HG03575 (cell line): ENCODE measurements around the gene MT1E.
"Not testable (repeated sequence)": the region's sequence is repeated elsewhere in the genome, so short reads cannot be mapped to it uniquely, and the experiment has no call there.

Experiments used
- ATAC-seq: cut with Tn5 transposase; IDR thresholded peaks from one replicate; pipeline ENCODE4 v1.9.1; 2021; ENCODE audit not compliant: unreplicated experiment, insufficient number of reproducible peaks, low FRiP score; ENCODE audit errors: extremely low read depth

MT1E gene

DNA sequence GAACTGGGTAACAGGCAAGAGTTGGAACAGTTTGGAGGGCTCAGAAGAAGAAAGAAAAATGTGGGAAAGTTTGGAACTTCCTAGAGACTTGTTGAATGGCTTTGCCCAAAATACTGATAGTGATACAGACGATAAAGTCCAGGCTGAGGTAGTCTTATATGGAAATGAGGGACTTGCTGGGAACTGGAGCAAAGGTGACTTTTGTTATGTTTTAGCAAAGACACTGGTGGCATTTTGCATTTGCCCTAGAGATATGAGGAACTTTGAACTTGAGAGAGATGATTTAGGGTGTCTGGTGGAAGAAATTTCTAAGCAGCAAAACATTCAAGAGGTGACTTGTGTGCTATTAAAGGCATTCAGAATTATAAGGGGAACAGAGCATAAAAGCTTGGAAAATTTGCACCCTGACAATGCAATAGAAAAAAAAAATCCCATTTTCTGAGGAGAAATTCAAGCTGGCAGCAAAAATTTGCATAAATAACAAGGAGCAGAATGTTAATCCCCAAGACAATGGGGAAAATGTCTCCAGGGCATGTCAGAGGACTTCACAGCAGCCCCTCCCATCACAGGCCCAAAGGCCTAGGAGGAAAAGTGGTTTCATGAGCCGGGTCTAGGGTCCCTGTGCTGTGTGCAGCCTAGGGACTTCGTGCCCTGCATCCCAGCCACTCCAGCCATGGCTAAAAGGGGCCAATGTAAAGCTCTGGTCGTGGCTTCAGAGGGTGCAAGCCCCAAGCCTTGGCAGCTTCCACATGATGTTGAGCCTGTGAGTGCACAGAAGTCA is 3.7 kb upstream of the MT1E start:
- not testable (repeated sequence) for ATAC-seq

DNA sequence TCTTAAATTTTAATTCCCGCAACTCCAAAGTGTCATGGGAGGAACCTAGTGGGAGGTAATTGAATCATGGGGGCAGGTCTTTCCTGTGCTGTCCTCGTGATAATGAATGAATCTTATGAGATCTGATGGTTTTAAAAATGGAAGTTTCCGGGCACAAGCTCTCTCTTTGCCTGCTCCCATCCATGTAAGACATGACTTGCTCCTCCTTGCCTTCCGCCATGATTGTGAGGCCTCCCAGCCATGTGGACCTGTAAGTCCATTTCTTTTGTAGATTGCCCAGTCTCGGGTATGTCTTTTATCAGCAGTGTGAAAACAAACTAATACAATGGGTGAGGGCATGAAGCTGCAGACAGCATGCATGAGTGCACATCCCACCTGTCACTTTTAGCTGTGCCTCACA is 2.4 kb upstream of the MT1E start:
- not testable (repeated sequence) for ATAC-seq

DNA sequence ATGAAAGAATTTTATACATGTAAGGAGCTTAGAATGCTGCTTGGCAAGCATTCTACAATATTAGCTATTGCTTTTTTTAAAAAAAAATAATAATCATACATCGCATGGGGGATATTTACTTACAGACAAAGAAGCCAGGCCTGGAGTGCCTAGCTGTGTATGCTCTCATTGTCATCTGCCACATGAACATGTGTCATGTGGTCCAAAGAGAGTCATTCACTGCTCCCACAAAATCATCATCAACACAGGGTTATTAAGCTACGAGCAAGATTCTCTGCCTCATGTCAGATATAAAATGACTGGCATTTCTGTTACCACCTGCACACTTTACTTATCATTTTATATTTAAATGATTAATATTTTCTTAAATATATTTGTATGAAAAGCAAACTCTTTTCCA is 1.9 kb upstream of the MT1E start:
- ATAC-seq = no peak

DNA sequence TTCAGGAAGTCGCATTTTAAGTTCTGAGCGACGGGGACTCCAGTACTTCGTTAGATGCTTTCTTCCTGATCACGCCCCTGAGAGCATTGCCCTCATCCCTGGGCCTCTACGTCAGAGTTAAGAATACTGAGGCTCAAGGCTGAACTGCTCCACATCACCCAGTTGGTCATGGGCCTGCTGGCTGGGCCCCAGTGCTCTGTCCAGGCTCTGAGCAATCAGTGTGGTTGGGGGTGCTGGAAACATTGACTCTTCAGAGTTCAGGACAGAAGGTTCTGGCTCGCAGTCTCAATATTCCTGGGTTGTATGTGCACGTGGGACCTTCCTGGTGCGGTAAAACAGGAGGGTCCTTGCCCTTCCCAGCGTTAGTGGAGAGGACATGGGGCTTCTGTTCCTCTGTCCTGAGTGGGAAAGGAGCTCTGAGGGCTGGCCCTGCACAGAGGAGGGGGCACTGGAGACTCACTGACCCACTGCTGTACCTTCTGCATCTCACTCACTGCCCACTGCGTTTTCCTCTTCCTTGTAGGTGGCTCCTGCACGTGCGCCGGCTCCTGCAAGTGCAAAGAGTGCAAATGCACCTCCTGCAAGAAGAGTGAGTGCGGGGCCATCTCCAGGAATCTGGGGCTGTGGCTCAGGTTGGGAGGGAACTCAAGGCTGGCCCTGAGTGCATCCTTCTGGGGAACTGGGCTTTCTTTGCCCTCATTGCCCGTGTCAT is 518 bp downstream of the MT1E start:
- no peak for ATAC-seq

DNA sequence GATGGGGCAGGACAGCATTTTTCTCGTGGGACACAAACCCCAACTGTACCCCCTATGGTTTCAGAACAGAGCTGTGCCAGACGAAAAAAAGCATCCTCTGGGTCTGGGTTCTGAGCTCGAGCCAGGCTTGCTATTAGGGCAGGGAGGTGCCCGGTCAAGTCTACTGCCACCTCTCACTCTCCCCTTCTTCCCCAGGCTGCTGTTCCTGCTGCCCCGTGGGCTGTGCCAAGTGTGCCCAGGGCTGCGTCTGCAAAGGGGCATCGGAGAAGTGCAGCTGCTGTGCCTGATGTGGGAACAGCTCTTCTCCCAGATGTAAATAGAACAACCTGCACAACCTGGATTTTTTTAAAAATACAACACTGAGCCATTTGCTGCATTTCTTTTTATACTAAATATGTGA is 1.1 kb downstream of the MT1E start:
- no peak for ATAC-seq

DNA sequence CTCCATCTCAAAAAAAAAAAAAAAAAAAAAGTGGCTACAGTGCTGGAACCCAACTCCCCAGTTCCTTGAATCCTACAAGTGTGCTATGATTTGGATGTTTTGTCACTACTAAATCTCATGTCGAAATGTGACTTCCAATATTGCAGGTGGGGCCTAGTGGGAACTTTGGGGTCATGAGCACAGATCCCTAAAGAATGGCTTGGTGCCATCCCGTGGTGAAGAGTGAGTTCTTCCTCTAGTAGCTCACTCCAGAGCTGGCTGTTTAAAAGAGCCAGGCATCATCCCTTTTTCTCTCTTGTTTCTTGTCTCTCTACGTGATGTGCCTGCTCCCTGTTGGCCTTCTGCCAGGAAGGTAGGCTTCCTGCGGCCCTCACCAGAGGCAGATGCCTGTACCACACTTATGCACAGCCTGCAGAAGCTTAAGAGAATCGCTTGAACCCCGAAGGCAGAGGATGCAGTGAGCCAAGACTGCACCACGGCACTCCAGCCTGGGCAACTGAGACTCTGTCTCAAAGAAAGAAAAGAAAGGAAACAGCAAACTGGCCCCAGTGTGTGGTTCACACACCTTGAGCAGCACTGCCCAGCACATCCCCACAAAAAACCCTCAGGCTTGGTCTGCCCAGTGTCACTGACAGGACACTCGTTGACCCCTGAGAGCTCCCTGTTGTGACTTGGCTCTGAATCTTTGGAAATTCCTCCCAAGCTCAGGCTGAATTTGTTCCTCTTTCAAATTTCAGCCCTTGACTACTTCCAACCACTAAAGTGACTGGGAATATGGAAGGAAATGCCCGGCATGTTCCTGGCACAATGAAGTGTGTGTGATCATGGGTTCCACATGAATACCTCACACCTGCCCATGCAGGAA is 3.1 kb downstream of the MT1E start:
- no peak for ATAC-seq

DNA sequence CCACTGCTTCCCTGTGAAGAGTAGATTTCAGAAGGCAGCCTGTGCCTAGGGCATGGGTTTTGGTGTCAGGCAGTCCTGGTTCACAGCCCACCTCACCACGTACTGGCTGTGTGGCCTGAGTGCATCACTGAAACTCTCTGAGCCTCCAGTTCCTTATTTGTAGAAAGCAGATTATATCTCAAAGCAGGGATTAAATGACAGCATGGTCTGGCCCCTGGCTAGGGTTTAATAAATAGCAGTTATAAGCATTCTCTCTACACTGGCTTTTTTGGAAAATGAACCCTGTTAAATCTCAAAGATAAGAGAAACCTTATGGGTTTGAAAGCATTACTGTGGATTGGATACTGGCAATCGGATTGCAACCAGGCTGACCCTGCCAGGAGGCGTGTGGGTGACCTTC is 4.0 kb downstream of the MT1E start:
- no peak for ATAC-seq

DNA sequence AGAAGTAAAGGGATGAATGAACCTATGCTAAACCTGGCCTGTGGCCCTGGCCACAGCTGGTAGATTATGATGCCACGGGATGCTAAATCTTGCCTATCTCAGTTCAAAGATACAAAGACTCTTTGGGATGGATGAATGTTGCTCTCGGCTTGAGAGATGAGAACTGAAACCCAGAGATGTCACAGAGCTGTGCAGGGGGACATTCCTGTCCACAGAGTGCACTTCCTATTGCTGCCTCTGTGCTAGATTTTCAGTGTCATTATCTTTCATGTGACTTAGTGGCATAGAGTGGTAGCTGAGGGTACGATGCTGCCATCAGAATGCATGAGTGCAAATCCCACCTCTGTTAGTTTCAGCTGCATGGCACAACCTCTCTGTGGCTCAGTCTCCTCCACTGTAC is 4.6 kb downstream of the MT1E start:
- ATAC-seq = peak; percentile 88

DNA sequence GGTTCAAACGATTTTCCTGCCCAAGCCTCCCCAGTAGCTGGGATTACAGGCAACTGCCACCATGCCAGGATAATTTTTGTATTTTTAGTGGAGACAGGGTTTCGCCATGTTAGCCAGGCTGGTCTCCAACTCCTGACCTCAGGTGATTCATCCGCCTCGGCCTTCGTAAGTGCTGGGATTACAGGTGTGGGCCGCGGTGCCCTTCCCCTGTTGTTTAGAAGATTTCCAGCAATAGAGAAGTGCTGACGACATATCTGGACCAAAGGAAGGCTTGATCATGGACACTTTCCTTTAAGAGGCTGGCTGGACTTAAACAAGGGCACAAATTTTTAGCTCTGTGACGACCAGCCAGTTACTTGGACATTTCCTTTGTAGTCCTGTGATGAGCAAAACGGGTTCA is 5.6 kb downstream of the MT1E start:
- ATAC-seq = no peak

DNA sequence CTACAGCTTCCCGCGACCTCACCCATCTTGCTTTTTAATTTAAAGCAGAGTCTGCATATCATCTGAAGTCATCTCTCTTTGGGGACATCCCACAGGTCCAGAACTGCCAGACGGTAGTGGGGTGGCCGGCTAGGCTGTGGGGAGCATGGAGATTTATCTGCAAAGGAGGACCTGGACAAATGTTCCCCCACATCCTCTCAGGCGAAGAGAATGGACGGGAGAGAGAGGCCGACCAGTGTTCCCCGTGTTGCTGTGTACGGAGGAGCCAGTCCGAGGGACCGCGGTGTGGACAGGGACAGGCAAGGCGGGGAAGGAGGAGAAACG is 6.2 kb downstream of the MT1E start:
- no peak for ATAC-seq

DNA sequence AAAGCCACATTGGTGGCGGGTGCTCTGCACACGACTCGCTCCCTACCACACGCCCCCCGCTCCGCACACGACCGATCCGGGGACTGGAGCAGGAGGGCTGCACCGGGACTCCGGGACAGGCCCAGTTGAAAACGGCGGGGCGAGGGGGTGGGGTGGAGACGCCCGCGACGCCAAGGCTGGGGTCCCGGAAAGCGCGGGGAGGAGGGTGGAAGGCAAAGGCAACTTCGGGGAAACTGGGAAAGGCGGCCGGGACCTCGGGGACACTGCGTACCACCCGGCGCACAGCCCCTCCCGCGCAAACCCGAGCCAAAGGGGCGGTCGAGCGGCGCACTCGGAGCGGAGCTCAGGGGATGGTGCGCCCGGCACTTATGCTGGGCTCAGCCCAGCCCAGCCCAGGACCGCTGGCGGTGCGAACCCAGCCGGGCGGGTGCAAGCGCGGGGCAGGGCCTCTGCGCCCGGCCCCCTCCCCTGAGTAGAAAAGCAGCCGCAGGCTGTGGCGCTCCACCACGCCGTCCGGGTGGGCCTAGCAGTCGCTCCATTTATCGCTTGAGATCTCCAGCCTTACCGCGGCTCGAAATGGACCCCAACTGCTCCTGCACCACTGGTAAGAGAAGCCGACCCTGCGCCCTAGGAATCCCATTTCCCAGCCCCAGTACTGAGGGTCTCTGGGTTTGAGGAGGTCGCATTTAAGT is 6.7 kb downstream of the MT1E start, which contains the start of gene MT1M:
Gene MT1M, plus strand, starts transcription at position 504 of the 692 bp plus-strand sequence. Its CDS starts 73 bp downstream, at position 577.
- no peak for ATAC-seq

DNA sequence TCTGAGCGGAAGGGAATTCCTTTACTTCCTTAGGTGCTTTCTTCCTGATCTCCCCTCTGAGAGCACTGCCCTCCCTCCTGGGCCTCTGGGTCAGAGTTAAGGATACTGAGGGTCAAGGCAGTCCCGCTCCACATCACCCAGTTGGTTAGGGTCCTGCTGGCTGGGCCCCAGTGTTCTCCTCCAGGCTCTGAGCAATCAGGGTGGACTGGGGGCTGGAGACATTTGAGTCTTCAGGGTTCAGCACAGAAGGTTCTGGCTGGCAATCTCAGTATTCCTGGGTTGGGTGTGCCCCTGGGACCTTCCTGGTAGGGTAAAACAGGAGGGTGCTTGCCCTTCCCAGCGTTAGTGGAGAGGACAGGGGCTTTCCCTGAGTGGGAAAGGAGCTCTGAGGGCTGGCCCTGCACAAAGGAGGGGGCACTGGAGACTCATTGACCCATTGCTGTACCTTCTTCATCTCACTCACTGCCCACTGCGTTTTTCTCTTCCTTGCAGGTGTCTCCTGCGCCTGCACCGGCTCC is 7.3 kb downstream of the MT1E start:
- no peak for ATAC-seq

DNA sequence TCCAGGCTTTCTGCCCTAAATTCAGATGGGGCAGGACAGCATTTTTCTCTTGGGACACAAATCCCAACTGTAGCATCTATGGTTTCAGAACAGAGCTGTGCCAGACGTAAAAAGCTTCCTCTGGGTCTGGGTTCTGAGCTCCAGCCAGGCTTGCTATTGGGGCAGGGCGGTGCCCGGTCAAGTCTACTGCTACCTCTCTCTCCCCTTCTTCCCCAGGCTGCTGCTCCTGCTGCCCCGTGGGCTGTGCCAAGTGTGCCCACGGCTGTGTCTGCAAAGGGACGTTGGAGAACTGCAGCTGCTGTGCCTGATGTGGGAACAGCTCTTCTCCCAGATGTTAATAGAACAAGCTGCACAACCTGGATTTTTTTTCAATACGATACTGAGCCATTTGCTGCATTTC is 8.0 kb downstream of the MT1E start:
- ATAC-seq = no peak

DNA sequence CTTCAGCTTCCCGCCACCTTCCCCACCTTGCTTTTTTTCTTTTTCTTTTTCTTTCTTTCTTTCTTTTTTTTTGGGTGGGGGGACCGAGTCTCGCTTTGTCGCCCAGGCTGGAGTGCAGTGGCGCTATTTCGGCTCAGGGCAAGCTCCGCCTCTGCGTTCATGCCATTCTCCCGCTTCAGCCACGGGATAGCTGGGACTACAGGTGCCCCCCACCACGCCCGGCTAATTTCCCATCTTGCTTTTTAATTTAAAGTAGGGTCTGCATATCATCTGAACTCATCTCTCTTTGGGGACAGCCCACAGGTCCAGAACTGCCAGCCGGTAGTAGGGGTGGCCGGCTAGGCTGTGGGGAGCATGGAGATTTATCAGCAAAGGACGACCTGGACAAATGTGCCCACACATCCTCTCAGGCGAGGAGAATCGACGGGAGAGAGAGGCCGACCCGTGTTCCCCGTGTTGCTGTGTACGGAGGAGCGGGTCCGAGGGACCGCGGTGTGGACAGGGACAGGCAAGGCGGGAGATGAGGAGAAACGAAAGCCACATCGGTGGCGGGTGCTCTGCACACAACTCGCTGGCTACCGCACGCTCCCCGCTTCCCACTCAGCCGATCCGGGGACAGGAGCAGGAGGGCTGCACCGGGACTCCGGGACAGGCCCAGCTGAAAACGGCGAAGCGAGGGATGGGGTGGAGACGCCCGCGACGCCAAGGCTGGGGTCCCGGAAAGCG is 9.3 kb downstream of the MT1E start:
- no peak for ATAC-seq

DNA sequence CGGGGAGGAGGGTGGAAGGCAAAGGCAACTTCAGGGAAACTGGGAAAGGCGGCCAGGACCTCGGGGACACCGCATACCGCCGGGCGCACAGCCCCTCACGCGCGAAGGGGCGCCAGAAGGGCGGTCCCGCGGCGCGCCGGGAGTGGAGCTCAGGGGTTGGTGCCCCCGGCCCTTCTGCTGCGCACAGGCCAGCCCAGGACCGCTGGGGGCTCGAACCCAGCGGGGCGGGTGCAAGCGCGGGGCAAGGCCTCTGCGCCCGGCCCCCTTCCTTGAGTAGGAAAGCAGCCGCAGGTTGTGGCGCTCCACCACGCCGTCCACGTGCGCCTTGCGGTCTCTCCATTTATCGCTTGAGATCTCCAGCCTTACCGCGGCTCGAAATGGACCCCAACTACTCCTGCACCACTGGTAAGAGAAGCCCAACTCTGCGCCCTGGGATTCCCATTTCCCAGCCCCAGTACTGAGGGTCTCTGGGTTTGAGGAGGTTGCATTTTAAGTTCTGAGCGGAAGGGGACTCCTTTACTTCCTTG is 9.9 kb downstream of the MT1E start:
- no peak for ATAC-seq

DNA sequence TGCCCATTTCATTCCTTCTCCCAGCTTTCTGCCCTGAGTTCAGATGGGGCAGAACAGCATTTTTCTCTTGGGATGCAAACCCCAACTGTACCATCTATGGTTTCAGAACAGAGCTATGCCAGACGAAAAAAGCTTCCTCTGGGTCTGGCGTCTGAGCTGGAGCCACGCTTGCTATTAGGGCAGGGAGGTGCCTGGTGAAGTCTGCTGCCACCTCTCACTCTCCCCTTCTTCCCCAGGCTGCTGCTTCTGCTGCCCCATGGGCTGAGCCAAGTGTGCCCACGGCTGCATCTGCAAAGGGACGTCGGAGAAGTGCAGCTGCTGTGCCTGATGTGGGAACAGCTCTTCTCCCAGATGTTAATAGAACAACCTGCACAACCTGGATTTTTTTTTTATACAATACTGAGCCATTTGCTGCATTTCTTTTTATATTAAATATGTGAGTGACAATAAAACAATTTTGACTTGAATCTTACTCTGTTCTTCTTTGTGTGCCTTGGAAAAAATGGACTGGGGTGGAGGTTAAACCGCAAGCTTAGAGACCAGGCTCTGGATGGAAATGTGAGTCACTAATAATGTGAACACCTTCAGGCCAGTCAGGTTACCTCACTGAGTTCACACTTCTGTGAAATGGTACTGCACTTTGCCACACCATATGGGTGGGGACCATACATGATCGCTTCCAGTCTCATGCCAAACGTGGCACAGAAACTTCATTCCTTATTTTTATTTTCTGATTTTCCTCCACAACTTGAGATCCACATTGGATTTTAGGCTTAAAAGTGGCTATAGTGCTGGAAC is 11.2 kb downstream of the MT1E start:
- no peak for ATAC-seq
